ENCODE data around the gene SNX30.

SNX30 gene

GRCh38 chr9:112861155-112861554 lies 110.6 kb downstream of the SNX30 start:
- DNase-seq = no peak

GRCh38 chr9:112861638-112862555 lies 111.3 kb downstream of the SNX30 start:
- no peak for DNase-seq

- DNase-seq = no peak
Measured at GRCh38 chr9:112863214-112863613, 112.7 kb downstream of the SNX30 start.

- DNase-seq = no peak
Measured at GRCh38 chr9:112863746-112864145, 113.2 kb downstream of the SNX30 start.

- DNase-seq = no peak
Measured at GRCh38 chr9:112864403-112864802, 113.8 kb downstream of the SNX30 start.

- no peak for DNase-seq
Measured at GRCh38 chr9:112864982-112865381, 114.4 kb downstream of the SNX30 start.

- peak; percentile 90 for DNase-seq
Measured at GRCh38 chr9:112866662-112867274, 116.2 kb downstream of the SNX30 start.

GRCh38 chr9:112867275-112867991 lies 116.9 kb downstream of the SNX30 start:
- DNase-seq = peak; percentile 82

GRCh38 chr9:112868461-112868860 lies 117.9 kb downstream of the SNX30 start:
- DNase-seq = no peak

GRCh38 chr9:112869041-112869529 lies 118.5 kb downstream of the SNX30 start:
- DNase-seq = no peak

- no peak for DNase-seq
Measured at GRCh38 chr9:112869917-112870316, 119.4 kb downstream of the SNX30 start.

- no peak for DNase-seq
Measured at GRCh38 chr9:112870556-112870955, 120.0 kb downstream of the SNX30 start.

GRCh38 chr9:112872019-112872418 lies 121.5 kb downstream of the SNX30 start:
- DNase-seq = no peak

GRCh38 chr9:112873773-112874405 lies 123.3 kb downstream of the SNX30 start:
- no peak for DNase-seq

- no peak for DNase-seq
Measured at GRCh38 chr9:112878752-112879151, 128.2 kb downstream of the SNX30 start.

GRCh38 chr9:112880650-112881049 lies 130.1 kb downstream of the SNX30 start:
- no peak for DNase-seq

- peak; percentile 74 for DNase-seq
Measured at GRCh38 chr9:112881331-112881730, 130.8 kb downstream of the SNX30 start.

GRCh38 chr9:112884101-112884500 lies 133.5 kb downstream of the SNX30 start:
- peak; percentile 87 for DNase-seq

- no peak for DNase-seq
Measured at GRCh38 chr9:112884721-112885120, 134.2 kb downstream of the SNX30 start.

- DNase-seq = no peak
Measured at GRCh38 chr9:112885324-112885723, 134.8 kb downstream of the SNX30 start.

GRCh38 chr9:112886351-112886750 lies 135.8 kb downstream of the SNX30 start:
- DNase-seq = no peak

GRCh38 chr9:112887381-112887780 lies 136.8 kb downstream of the SNX30 start:
- no peak for DNase-seq

All from islet precursor cell (in vitro differentiated cells).